Astrocyte (in vitro differentiated cells and primary cell): Measurements from ENCODE around the gene CTNND1. TPM values are rescaled to one million over a fixed set of nuclear protein-coding genes. Genes with fewer than 3 reads are reported as not detected.

Source experiments
- DNase-seq: peaks from one replicate; pipeline ENCODE4 v3.0.0-alpha.2; 2010; ENCODE audit warnings: low read depth
- FAIRE-seq: peaks from 2 replicates; lab custom pipeline; 2011; peaks lifted over from hg19 to GRCh38; lab: Jason Lieb, UNC
- H2AFZ ChIP-seq: 2 replicates; pipeline ENCODE4 v1.6.0; 2012; ENCODE audit warnings: low read depth, low read length, inconsistent platforms
- H3K27ac ChIP-seq: 2 replicates; pipeline ENCODE4 v1.5.1; 2011; ENCODE audit warnings: low read depth, low read length, inconsistent platforms
- H3K27me3 ChIP-seq: 2 replicates; pipeline ENCODE4 v1.6.0; 2011; ENCODE audit warnings: low read length, inconsistent platforms; ENCODE audit not compliant: insufficient read depth
- H3K36me3 ChIP-seq: 2 replicates; pipeline ENCODE4 v1.5.1; 2011; ENCODE audit warnings: low read length, inconsistent platforms; ENCODE audit not compliant: insufficient read depth
- H3K4me1 ChIP-seq: 2 replicates; pipeline ENCODE4 v1.5.1; 2011; ENCODE audit warnings: low read length, inconsistent platforms; ENCODE audit not compliant: insufficient read depth
- H3K4me2 ChIP-seq: 2 replicates; pipeline ENCODE4 v1.6.0; 2012; ENCODE audit warnings: low read length, inconsistent platforms
- H3K4me3 ChIP-seq: 2 replicates; pipeline ENCODE4 v1.5.1; 2011; ENCODE audit warnings: low read depth, mild to moderate bottlenecking, low read length, inconsistent platforms; ENCODE audit not compliant: insufficient read depth
- H3K79me2 ChIP-seq: 2 replicates; pipeline ENCODE4 v1.6.0; 2012; ENCODE audit warnings: mild to moderate bottlenecking, low read length, inconsistent platforms; ENCODE audit not compliant: insufficient read depth
- H3K9ac ChIP-seq: 2 replicates; pipeline ENCODE4 v1.6.0; 2012; ENCODE audit warnings: mild to moderate bottlenecking, low read length, inconsistent platforms
- H3K9me3 ChIP-seq: 2 replicates; pipeline ENCODE4 v1.5.1; 2012; ENCODE audit warnings: low read depth, mild to moderate bottlenecking, low read length, inconsistent platforms; ENCODE audit not compliant: insufficient read depth
- H4K20me1 ChIP-seq: 2 replicates; pipeline ENCODE4 v1.6.0; 2012; ENCODE audit warnings: low read length, inconsistent platforms; ENCODE audit not compliant: insufficient read depth
- H3K27ac Mint-ChIP-seq: one replicate; pipeline ENCODE4 v1.8.0; 2021; ENCODE audit warnings: mild to moderate bottlenecking, mixed read lengths; ENCODE audit not compliant: unreplicated experiment
- H3K27me3 Mint-ChIP-seq: one replicate; pipeline ENCODE4 v1.8.0; 2021; ENCODE audit warnings: low read depth, mixed read lengths; ENCODE audit not compliant: unreplicated experiment
- H3K36me3 Mint-ChIP-seq: one replicate; pipeline ENCODE4 v1.8.0; 2021; ENCODE audit warnings: low read depth, mixed read lengths; ENCODE audit not compliant: unreplicated experiment
- H3K4me1 Mint-ChIP-seq: one replicate; pipeline ENCODE4 v1.8.0; 2021; ENCODE audit warnings: low read depth, mixed read lengths; ENCODE audit not compliant: unreplicated experiment
- H3K4me3 Mint-ChIP-seq: one replicate; pipeline ENCODE4 v1.8.0; 2021; ENCODE audit warnings: mild to moderate bottlenecking, moderate library complexity, mixed read lengths; ENCODE audit not compliant: unreplicated experiment
- H3K9me3 Mint-ChIP-seq: one replicate; pipeline ENCODE4 v1.8.0; 2021; ENCODE audit warnings: mild to moderate bottlenecking, mixed read lengths; ENCODE audit not compliant: unreplicated experiment
- EZH2 ChIP-seq: IDR thresholded peaks from 2 replicates; pipeline ENCODE4 v1.6.1; 2012; ENCODE audit warnings: mild to moderate bottlenecking, low read length, inconsistent platforms; ENCODE audit not compliant: insufficient read depth
- total RNA-seq: library from RNA; stranded (reverse); gene quantifications from 2 replicates; pipeline ENCODE4 v1.2.1, GENCODE V29; 2021
- TF ChIP-seq, protein P1 (sequence below): IDR thresholded peaks from 2 replicates; pipeline ENCODE4 v1.5.1; 2011; ENCODE audit warnings: low read depth, mild to moderate bottlenecking, inconsistent platforms, low read length, moderate library complexity; ENCODE audit not compliant: insufficient read depth

The CTNND1 gene
- total RNA-seq, 1 donor from 2014 or later, result 235 TPM

DNA sequence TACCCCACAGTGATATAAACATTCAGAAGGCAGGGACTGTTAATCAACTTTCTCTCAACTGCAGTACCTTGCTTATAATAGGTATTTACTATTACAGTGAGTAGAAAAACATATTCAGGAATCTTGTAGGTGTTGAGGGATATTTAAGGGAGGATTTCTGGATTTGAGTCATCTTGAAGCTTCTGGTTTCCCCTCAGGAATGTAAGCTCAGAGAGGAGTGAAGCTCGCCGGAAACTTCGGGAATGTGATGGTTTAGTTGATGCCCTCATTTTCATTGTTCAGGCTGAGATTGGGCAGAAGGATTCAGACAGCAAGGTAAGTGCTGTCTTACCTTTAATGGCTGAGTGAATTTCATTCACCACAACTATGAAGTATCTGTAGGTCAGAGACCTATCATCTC lies 42.9 kb downstream of the CTNND1 start:
- peaks cover 70% of the 10 kb centered on the region for H4K20me1 ChIP-seq
- FAIRE-seq (no peak), DNase-seq (peak; percentile 35)
- H3K27me3 ChIP-seq, result no peaks in the 10 kb centered on the region
- peaks cover 9% of the 10 kb centered on the region for H3K4me1 ChIP-seq
- H3K36me3 Mint-ChIP-seq, result peaks cover 29% of the 10 kb centered on the region
- peaks cover 72% of the 10 kb centered on the region for H3K36me3 ChIP-seq
- H3K79me2 ChIP-seq, result peaks cover 60% of the 10 kb centered on the region
- H3K4me3 Mint-ChIP-seq, result peak overlapping the region; percentile 74
- no peak overlapping the region for H3K27ac ChIP-seq
- H3K27me3 Mint-ChIP-seq, result no peaks in the 10 kb centered on the region
- H3K4me3 ChIP-seq, result no peak overlapping the region
- no peak overlapping the region for H3K9ac ChIP-seq
- no peak for TF ChIP-seq EZH2
- TF ChIP-seq, protein P1, sequence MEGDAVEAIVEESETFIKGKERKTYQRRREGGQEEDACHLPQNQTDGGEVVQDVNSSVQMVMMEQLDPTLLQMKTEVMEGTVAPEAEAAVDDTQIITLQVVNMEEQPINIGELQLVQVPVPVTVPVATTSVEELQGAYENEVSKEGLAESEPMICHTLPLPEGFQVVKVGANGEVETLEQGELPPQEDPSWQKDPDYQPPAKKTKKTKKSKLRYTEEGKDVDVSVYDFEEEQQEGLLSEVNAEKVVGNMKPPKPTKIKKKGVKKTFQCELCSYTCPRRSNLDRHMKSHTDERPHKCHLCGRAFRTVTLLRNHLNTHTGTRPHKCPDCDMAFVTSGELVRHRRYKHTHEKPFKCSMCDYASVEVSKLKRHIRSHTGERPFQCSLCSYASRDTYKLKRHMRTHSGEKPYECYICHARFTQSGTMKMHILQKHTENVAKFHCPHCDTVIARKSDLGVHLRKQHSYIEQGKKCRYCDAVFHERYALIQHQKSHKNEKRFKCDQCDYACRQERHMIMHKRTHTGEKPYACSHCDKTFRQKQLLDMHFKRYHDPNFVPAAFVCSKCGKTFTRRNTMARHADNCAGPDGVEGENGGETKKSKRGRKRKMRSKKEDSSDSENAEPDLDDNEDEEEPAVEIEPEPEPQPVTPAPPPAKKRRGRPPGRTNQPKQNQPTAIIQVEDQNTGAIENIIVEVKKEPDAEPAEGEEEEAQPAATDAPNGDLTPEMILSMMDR, result no peak
- H3K27ac Mint-ChIP-seq, result peak overlapping the region; percentile 89
- H2AFZ ChIP-seq, result no peak overlapping the region
- H3K9me3 ChIP-seq, result no peaks in the 10 kb centered on the region
- peaks cover 39% of the 10 kb centered on the region for H3K4me1 Mint-ChIP-seq
- no peaks in the 10 kb centered on the region for H3K9me3 Mint-ChIP-seq
- H3K4me2 ChIP-seq, result no peak overlapping the region

DNA sequence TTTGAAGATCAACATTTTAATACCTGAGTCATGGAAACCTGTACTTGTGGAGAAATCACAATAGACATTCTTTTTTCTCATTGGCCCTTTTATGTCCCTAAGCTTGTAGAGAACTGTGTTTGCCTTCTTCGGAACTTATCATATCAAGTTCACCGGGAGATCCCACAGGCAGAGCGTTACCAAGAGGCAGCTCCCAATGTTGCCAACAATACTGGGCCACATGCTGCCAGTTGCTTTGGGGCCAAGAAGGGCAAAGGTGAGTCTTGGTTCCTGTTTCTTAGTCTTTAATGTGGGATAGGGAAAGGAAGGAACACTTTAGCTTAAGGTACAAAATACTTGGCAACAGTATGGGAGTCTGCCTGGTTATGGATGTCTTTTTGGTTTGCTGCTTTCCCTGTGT lies 44.2 kb downstream of the CTNND1 start:
- H3K4me3 Mint-ChIP-seq, result no peak overlapping the region
- H4K20me1 ChIP-seq, result peaks cover 60% of the 10 kb centered on the region
- peaks cover 47% of the 10 kb centered on the region for H3K79me2 ChIP-seq
- H3K27me3 Mint-ChIP-seq, result no peaks in the 10 kb centered on the region
- H3K4me1 ChIP-seq, result peaks cover 4% of the 10 kb centered on the region
- no peak overlapping the region for H3K27ac Mint-ChIP-seq
- no peaks in the 10 kb centered on the region for H3K27me3 ChIP-seq
- H3K36me3 ChIP-seq, result peaks cover 79% of the 10 kb centered on the region
- H3K27ac ChIP-seq, result no peak overlapping the region
- H3K4me3 ChIP-seq, result no peak overlapping the region
- DNase-seq, result no peak
- FAIRE-seq, result no peak
- peaks cover 30% of the 10 kb centered on the region for H3K4me1 Mint-ChIP-seq
- no peaks in the 10 kb centered on the region for H3K9me3 ChIP-seq
- no peaks in the 10 kb centered on the region for H3K9me3 Mint-ChIP-seq
- TF ChIP-seq, protein P1, result no peak
- no peak for TF ChIP-seq EZH2
- H2AFZ ChIP-seq, result no peak overlapping the region
- H3K9ac ChIP-seq, result no peak overlapping the region
- peaks cover 30% of the 10 kb centered on the region for H3K36me3 Mint-ChIP-seq
- no peak overlapping the region for H3K4me2 ChIP-seq

DNA sequence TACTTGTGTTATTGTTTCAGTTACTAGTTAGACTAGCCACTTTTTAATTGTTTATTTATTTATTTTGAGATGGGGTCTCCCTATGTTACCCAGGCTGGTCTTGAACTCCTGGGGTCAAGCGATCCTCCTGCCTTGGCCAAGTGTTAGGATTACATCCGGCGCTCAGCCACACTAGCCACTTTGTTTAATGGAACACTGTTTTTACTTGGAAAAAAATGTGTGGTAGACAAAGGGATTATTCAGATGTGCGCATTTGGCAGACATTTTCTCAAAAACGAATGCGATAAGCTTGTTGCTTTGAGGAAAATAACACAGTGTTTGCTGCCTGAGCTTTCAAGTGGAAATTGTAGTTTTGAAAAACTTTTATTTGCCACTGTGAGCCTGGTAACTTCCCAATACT lies 51.0 kb downstream of the CTNND1 start:
- no peaks in the 10 kb centered on the region for H3K79me2 ChIP-seq
- H2AFZ ChIP-seq, result no peak overlapping the region
- H3K27ac ChIP-seq, result no peak overlapping the region
- TF ChIP-seq, protein P1, result no peak
- TF ChIP-seq EZH2, result no peak
- no peak overlapping the region for H3K9ac ChIP-seq
- no peak overlapping the region for H3K4me3 ChIP-seq
- Mint-ChIP-seq H3K9me3 (no peaks in the 10 kb centered on the region), H3K36me3 (peaks cover 25% of the 10 kb centered on the region), H3K27ac (no peak overlapping the region), H3K27me3 (no peaks in the 10 kb centered on the region), H3K4me1 (peaks cover 12% of the 10 kb centered on the region), H3K4me3 (no peak overlapping the region)
- H3K9me3 ChIP-seq, result no peaks in the 10 kb centered on the region
- DNase-seq (no peak), FAIRE-seq (no peak)
- peaks cover 42% of the 10 kb centered on the region for H4K20me1 ChIP-seq
- H3K36me3 ChIP-seq, result peaks cover 82% of the 10 kb centered on the region
- H3K4me1 ChIP-seq, result no peaks in the 10 kb centered on the region
- no peaks in the 10 kb centered on the region for H3K27me3 ChIP-seq
- H3K4me2 ChIP-seq, result no peak overlapping the region
